Astrocyte of the spinal cord (primary cell): ENCODE results near the gene ELAC1.
"Not testable (repeated sequence)": the region's sequence is repeated elsewhere in the genome, so short reads cannot be mapped to it uniquely, and the experiment has no call there.

Experiments
- DNase-seq: peaks from one replicate; pipeline ENCODE4 v3.0.0; 2011; ENCODE audit warnings: low read depth, low spot score
- H3K4me3 ChIP-seq: 2 replicates; pipeline ENCODE4 v1.5.1; 2011; ENCODE audit warnings: low read depth, mild to moderate bottlenecking, low read length, moderate library complexity
- CTCF ChIP-seq: IDR thresholded peaks from 2 replicates; pipeline ENCODE4 v1.5.1; 2012; ENCODE audit warnings: low read depth, mild to moderate bottlenecking, low read length, inconsistent platforms
- in situ Hi-C: cut with HindIII; loops from 2 replicates; pipeline ENCODE4 v1.10.0; 2017; ENCODE audit warnings: low sequenced_read_pairs

ELAC1 gene

GRCh38 chr18:50970006-50970405 is 2.2 kb downstream of the ELAC1 start:
- no peak for DNase-seq
- no peak for TF ChIP-seq CTCF
- H3K4me3 ChIP-seq: no peak overlapping the region
- in situ Hi-C loops: no loop called here

GRCh38 chr18:50972404-50972803 is 4.6 kb downstream of the ELAC1 start:
- in situ Hi-C loops, DNase-seq, H3K4me3 ChIP-seq: not testable (repeated sequence)

GRCh38 chr18:50973367-50974126 is 5.7 kb downstream of the ELAC1 start:
- peak; percentile 20 for DNase-seq
- H3K4me3 ChIP-seq: no peak overlapping the region
- no peak for TF ChIP-seq CTCF
- in situ Hi-C loops: no loop called here

- DNase-seq: no peak
- TF ChIP-seq CTCF: no peak
- in situ Hi-C loops: no loop called here
- H3K4me3 ChIP-seq: no peak overlapping the region
Observed at GRCh38 chr18:50977037-50977760, 9.4 kb downstream of the ELAC1 start.

GRCh38 chr18:50981381-50981780 is 13.5 kb downstream of the ELAC1 start:
- DNase-seq: no peak
- in situ Hi-C loops: no loop called here
- no peak overlapping the region for H3K4me3 ChIP-seq
- no peak for TF ChIP-seq CTCF

GRCh38 chr18:50982086-50982801 is 14.4 kb downstream of the ELAC1 start:
- H3K4me3 ChIP-seq: no peak overlapping the region
- TF ChIP-seq CTCF: no peak
- DNase-seq: no peak
- in situ Hi-C loops: no loop called here

- DNase-seq: peak; percentile 25
- in situ Hi-C loops: no loop called here
Observed at GRCh38 chr18:50982802-50983179, 15.0 kb downstream of the ELAC1 start.

More at GRCh38 chr18:50982802-50983179, 15.0 kb downstream of the ELAC1 start:
- no peak for TF ChIP-seq CTCF
- H3K4me3 ChIP-seq: no peak overlapping the region
